NCI-H1436 treated with DMSO at 0.1 percent for 48 hours (cell line): ENCODE measurements around the gene TCF12.

Source experiments
- DNase-seq: peaks from one replicate; lab custom pipeline; 2025; lab: John Stamatoyannopoulos, UW

Gene TCF12

GRCh38 chr15:57218826-57219576 lies 300.6 kb downstream of the TCF12 start:
- peak; percentile 98 for DNase-seq

- no peak for DNase-seq
These were observed 301.8 kb downstream of the TCF12 start for GRCh38 chr15:57220205-57220604.

- no peak for DNase-seq
These were observed 302.7 kb downstream of the TCF12 start for GRCh38 chr15:57221134-57221533.

GRCh38 chr15:57223345-57223744 lies 304.9 kb downstream of the TCF12 start:
- DNase-seq = no peak

GRCh38 chr15:57223887-57224286 lies 305.4 kb downstream of the TCF12 start:
- DNase-seq = no peak

GRCh38 chr15:57224664-57225063 lies 306.2 kb downstream of the TCF12 start:
- no peak for DNase-seq

- DNase-seq = no peak
These were observed 308.7 kb downstream of the TCF12 start for GRCh38 chr15:57227166-57227565.

- DNase-seq = no peak
These were observed 309.5 kb downstream of the TCF12 start for GRCh38 chr15:57227899-57228298.

- DNase-seq = no peak
These were observed 310.0 kb downstream of the TCF12 start for GRCh38 chr15:57228395-57228794.

GRCh38 chr15:57229051-57229450 lies 310.6 kb downstream of the TCF12 start:
- DNase-seq = no peak

- DNase-seq = no peak
These were observed 313.1 kb downstream of the TCF12 start for GRCh38 chr15:57231559-57231958.

- no peak for DNase-seq
These were observed 315.7 kb downstream of the TCF12 start for GRCh38 chr15:57234156-57234555.

GRCh38 chr15:57235186-57235585 lies 316.7 kb downstream of the TCF12 start:
- no peak for DNase-seq

- no peak for DNase-seq
These were observed 317.4 kb downstream of the TCF12 start for GRCh38 chr15:57235873-57236272.

- DNase-seq = no peak
These were observed 318.3 kb downstream of the TCF12 start for GRCh38 chr15:57236561-57237300.

- no peak for DNase-seq
These were observed 318.8 kb downstream of the TCF12 start for GRCh38 chr15:57237301-57237642.

GRCh38 chr15:57237676-57238075 lies 319.2 kb downstream of the TCF12 start:
- no peak for DNase-seq

GRCh38 chr15:57245130-57245529 lies 326.7 kb downstream of the TCF12 start:
- DNase-seq = no peak

- no peak for DNase-seq
These were observed 327.3 kb downstream of the TCF12 start for GRCh38 chr15:57245714-57246113.

- no peak for DNase-seq
These were observed 329.6 kb downstream of the TCF12 start for GRCh38 chr15:57248074-57248473.

GRCh38 chr15:57251308-57251707 lies 332.9 kb downstream of the TCF12 start:
- no peak for DNase-seq

GRCh38 chr15:57251941-57252340 lies 333.5 kb downstream of the TCF12 start:
- DNase-seq = no peak

- no peak for DNase-seq
These were observed 334.6 kb downstream of the TCF12 start for GRCh38 chr15:57253082-57253481.

GRCh38 chr15:57253500-57253899 lies 335.1 kb downstream of the TCF12 start:
- no peak for DNase-seq
